Pons (tissue), 1 donor: ENCODE results near the gene POLA1.

Experiments
- DNase-seq: peaks from one replicate; pipeline ENCODE4 v3.0.0-alpha.2; 2016; ENCODE audit warnings: low spot score

The POLA1 gene

GRCh38 chrX:25022499-25023325 is 329.0 kb downstream of the POLA1 start:
- DNase-seq: no peak

- no peak for DNase-seq
Measured at GRCh38 chrX:25023908-25024307, 330.2 kb downstream of the POLA1 start.

- no peak for DNase-seq
Measured at GRCh38 chrX:25025615-25026014, 331.9 kb downstream of the POLA1 start.

- DNase-seq: no peak
Measured at GRCh38 chrX:25026576-25026975, 332.9 kb downstream of the POLA1 start.

- no peak for DNase-seq
Measured at GRCh38 chrX:25028726-25029125, 335.0 kb downstream of the POLA1 start.

- no peak for DNase-seq
Measured at GRCh38 chrX:25029288-25029825, 335.6 kb downstream of the POLA1 start.

GRCh38 chrX:25034889-25035288 is 341.2 kb downstream of the POLA1 start:
- no peak for DNase-seq

- no peak for DNase-seq
Measured at GRCh38 chrX:25039036-25039435, 345.3 kb downstream of the POLA1 start.

- DNase-seq: no peak
Measured at GRCh38 chrX:25043192-25043591, 349.5 kb downstream of the POLA1 start.
